ENCODE results near the gene OR5C1.
"Not testable (repeated sequence)": the region's sequence is repeated elsewhere in the genome, so short reads cannot be mapped to it uniquely, and the experiment has no call there.

The OR5C1 gene

GRCh38 chr9:122788831-122789230 is at the start of gene OR5C1:
Gene OR5C1 (plus strand): TSS chr9:122788933. CDS start chr9:122788933, 0 bp downstream.
- no peak for DNase-seq

GRCh38 chr9:122742003-122742402 is 46.7 kb upstream of the OR5C1 start, which contains the start of gene OR1L6:
Gene OR1L6 (plus strand): TSS chr9:122742303. CDS start chr9:122749848, 7,545 bp downstream.
- DNase-seq = no peak

- no peak for DNase-seq
Measured at GRCh38 chr9:122754825-122755224, 33.9 kb upstream of the OR5C1 start.

GRCh38 chr9:122767817-122768216 is 20.9 kb upstream of the OR5C1 start:
- no peak for DNase-seq

GRCh38 chr9:122777052-122777451 is 11.7 kb upstream of the OR5C1 start:
- no peak for DNase-seq

- no peak for DNase-seq
Measured at GRCh38 chr9:122777935-122778627, 10.7 kb upstream of the OR5C1 start.

- no peak for DNase-seq
Measured at GRCh38 chr9:122779181-122779580, 9.6 kb upstream of the OR5C1 start.

GRCh38 chr9:122780026-122780425 is 8.7 kb upstream of the OR5C1 start:
- DNase-seq = no peak

- DNase-seq = no peak
Measured at GRCh38 chr9:122781671-122782070, 7.1 kb upstream of the OR5C1 start.

GRCh38 chr9:122785269-122785668 is 3.5 kb upstream of the OR5C1 start:
- no peak for DNase-seq

- DNase-seq = no peak
Measured at GRCh38 chr9:122786338-122786737, 2.4 kb upstream of the OR5C1 start.

GRCh38 chr9:122789256-122790046 is 718 bp downstream of the OR5C1 start:
- no peak for DNase-seq

GRCh38 chr9:122791872-122792669 is 3.3 kb downstream of the OR5C1 start:
- no peak for DNase-seq

GRCh38 chr9:122797316-122798063 is 8.8 kb downstream of the OR5C1 start:
- DNase-seq = no peak

- no peak for DNase-seq
Measured at GRCh38 chr9:122800066-122801060, 11.6 kb downstream of the OR5C1 start, which contains the start of gene OR1K1. Gene OR1K1 (plus strand): TSS chr9:122800123. CDS start chr9:122800123, 0 bp downstream.

- no peak for DNase-seq
Measured at GRCh38 chr9:122806661-122807060, 17.9 kb downstream of the OR5C1 start.

- DNase-seq = no peak
Measured at GRCh38 chr9:122807271-122807900, 18.7 kb downstream of the OR5C1 start.

GRCh38 chr9:122808141-122808540 is 19.4 kb downstream of the OR5C1 start:
- no peak for DNase-seq

GRCh38 chr9:122809261-122809660 is 20.5 kb downstream of the OR5C1 start:
- DNase-seq = not testable (repeated sequence)

GRCh38 chr9:122810306-122810946 is 21.7 kb downstream of the OR5C1 start:
- DNase-seq = peak; percentile 55 to 73

Measured in NCI-H446 (cell line).